Mucosa of rectum (tissue), 2 donors: ENCODE measurements around the gene TAS2R19.

Experiments used
- H3K27ac ChIP-seq, 2 donors: one replicate each; pipeline ENCODE4 v1.7.0; 2013; ENCODE audit warnings: inconsistent platforms in 2 of 2, low read depth in 2 of 2, low read length in 2 of 2
- H3K27me3 ChIP-seq, 2 donors: one replicate each; pipeline ENCODE4 v1.7.0; 2013; ENCODE audit warnings: low read length in 2 of 2; ENCODE audit not compliant: control insufficient read depth in 2 of 2, insufficient read depth in 2 of 2
- H3K36me3 ChIP-seq, 2 donors: one replicate each; pipeline ENCODE4 v1.7.0; 2013; ENCODE audit warnings: low read length in 2 of 2; ENCODE audit not compliant: control insufficient read depth in 2 of 2, insufficient read depth in 2 of 2
- H3K4me1 ChIP-seq, 2 donors: one replicate each; pipeline ENCODE4 v1.7.0; 2013; ENCODE audit warnings: low read length in 2 of 2, mild to moderate bottlenecking in 1 of 2; ENCODE audit not compliant: control insufficient read depth in 2 of 2, insufficient read depth in 2 of 2
- H3K4me3 ChIP-seq, 2 donors: one replicate each; pipeline ENCODE4 v1.7.0; 2013; ENCODE audit warnings: low read length in 2 of 2
- H3K9ac ChIP-seq, 2 donors: one replicate each; pipeline ENCODE4 v1.7.0; 2013; ENCODE audit warnings: low read length in 2 of 2, low read depth in 1 of 2, mild to moderate bottlenecking in 1 of 2
- H3K9me3 ChIP-seq, 2 donors: one replicate each; pipeline ENCODE4 v1.7.0; 2013; ENCODE audit warnings: low read length in 2 of 2; ENCODE audit not compliant: control insufficient read depth in 2 of 2
- donor health status: healthy.
- donor health status: Normal muscosa, but diverticular disease.

The TAS2R19 gene

DNA sequence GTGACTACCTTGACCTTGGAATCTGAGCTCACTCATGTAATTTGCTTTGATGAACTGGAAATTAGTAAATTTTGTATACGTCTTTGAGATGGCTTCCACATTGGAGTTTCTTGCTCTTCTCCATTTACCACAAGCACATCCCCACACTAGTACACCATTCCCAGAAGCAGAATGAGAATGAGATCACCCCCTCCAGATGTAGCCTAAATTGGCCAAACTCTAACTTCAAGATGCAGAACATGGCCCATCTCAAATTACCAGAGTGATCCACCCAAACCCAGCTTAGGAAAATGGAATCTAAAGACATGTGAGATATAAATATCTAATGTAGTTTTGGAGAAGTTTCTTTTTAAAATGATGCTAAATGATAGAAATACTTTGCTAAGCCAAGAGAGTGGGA lies 14.8 kb downstream of the TAS2R19 start:
- Histone ChIP-seq H3K36me3 (no peaks in the 10 kb centered on the region), H3K27ac (no peak overlapping the region), H3K4me1 (no peaks in the 10 kb centered on the region), H3K9me3 (no peaks in the 10 kb centered on the region), H3K9ac (no peak overlapping the region), H3K4me3 (no peak overlapping the region), H3K27me3 (no peaks in the 10 kb centered on the region)

DNA sequence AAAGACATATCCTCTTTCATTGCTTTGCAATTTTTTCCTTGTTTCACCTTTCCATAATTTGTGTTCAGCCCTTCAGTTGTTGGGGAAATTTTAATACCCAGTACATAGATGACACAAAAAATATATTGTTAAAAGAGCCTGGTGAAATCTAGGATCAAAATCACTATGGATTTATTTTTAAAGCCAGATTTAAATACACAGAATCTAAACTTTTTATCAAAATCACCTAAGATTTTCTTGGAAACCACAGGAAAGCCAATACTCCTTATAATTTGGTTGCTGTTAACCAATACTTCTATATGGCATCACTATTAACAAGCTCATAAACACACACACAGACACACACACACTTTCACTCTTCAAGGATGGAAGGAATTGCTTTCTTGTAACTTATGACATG lies 24.2 kb downstream of the TAS2R19 start, which contains the start of gene TAS2R20:
Gene TAS2R20 (minus strand): TSS at position 101 of the 400 bp plus-strand sequence. CDS start 429 bp downstream, outside the sequence.
- H3K9me3 ChIP-seq = no peaks in the 10 kb centered on the region
- peaks cover 0 to 7% of the 10 kb centered on the region in 2 donors for H3K36me3 ChIP-seq
- no peak within 1 kb of the TSS for H3K27ac ChIP-seq
- H3K4me3 ChIP-seq = no peak within 1 kb of the TSS
- no peak within 1 kb of the TSS for H3K9ac ChIP-seq
- H3K27me3 ChIP-seq = no peaks in the 10 kb centered on the region
- no peaks in the 10 kb centered on the region for H3K4me1 ChIP-seq

DNA sequence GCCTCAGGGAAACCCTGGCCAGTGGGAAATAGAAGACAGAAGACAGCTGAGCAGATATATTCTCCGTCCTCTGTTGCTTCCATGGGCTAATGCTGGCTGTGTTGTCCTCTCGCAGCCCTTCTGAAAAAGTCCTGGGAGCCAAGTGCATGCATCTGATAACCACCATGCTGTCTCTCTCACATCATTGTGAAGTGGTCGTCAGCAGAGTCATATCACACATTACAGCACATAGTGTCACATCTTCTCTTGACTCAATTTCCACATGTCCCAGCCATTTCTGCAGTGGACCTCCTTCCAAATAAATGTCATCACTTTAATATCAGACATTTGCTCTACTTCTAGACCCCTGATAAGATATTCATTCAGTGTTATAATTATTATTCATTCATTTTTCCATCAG lies 28.1 kb downstream of the TAS2R19 start:
- Histone ChIP-seq H3K27ac (no peak overlapping the region), H3K4me3 (no peak overlapping the region), H3K36me3 (peaks cover 0 to 7% of the 10 kb centered on the region in 2 donors), H3K27me3 (no peaks in the 10 kb centered on the region), H3K9ac (no peak overlapping the region), H3K4me1 (no peaks in the 10 kb centered on the region), H3K9me3 (no peaks in the 10 kb centered on the region)

DNA sequence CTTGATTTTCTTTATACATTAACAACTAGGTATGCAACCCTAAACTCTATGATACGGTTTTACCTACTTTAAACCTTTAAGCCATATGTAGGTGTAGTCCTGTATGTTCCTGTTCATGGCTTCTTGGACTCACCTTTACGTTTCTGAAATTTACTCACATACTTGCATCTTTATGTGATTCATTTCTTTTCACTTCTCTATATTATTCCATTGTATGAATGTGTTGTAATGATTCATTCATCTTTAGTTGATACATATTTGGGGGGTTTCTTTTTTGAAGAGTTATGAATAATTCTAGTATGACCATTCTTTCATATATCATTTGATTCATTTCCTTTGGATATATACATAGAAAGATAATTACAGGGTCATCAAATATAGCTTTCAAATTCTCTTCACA lies 33.3 kb downstream of the TAS2R19 start:
- no peak overlapping the region for H3K27ac ChIP-seq
- no peak overlapping the region for H3K4me3 ChIP-seq
- H3K9ac ChIP-seq = no peak overlapping the region
- H3K36me3 ChIP-seq = peaks cover 0 to 4% of the 10 kb centered on the region in 2 donors
- H3K9me3 ChIP-seq = no peaks in the 10 kb centered on the region
- no peaks in the 10 kb centered on the region for H3K4me1 ChIP-seq
- H3K27me3 ChIP-seq = no peaks in the 10 kb centered on the region

DNA sequence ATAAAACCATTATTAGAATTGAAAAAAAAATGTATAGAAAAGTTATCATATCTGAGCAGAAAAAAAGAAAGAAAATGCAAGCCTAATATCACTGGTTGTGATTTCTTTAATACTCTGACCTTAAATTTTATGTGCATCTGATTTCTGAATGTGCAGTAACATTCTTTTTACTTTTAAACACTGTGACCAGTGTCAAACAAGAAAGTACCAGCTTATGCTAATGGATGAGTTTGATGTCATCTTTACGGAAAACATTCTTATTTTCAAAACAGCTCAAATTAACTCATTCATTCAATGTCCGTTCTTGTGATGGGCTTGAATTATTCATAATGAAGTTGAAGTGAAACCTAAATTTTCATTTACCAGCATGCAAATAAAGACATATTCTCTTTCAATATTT lies 35.6 kb downstream of the TAS2R19 start, which contains the start of gene TAS2R50:
Gene TAS2R50 (minus strand): TSS at position 101 of the 400 bp plus-strand sequence. CDS start 52 bp downstream, at position 49.
- Histone ChIP-seq H3K4me3 (no peak within 1 kb of the TSS), H3K36me3 (no peaks in the 10 kb centered on the region), H3K27ac (no peak within 1 kb of the TSS), H3K9ac (no peak within 1 kb of the TSS), H3K9me3 (no peaks in the 10 kb centered on the region), H3K4me1 (no peaks in the 10 kb centered on the region), H3K27me3 (no peaks in the 10 kb centered on the region)

DNA sequence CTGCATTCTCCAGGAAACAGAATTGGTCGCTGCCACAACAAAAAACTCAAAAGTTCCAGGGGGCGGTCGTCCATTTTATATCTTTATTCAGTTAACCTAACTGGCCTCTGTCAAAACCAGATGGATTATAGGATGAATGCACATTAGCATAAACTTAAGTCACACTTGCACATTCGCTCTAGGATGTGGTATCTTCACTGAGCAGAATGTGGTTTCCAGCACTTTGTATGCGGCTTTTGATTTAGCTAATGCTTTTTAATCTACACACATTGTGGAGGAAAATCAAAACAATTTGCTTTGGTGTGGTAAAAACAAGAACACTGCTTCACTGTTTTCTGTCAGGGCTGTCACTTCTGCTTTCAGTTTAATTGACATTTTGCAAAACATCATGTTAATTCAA lies 40.2 kb downstream of the TAS2R19 start:
- H3K36me3 ChIP-seq = no peaks in the 10 kb centered on the region
- H3K4me1 ChIP-seq = no peaks in the 10 kb centered on the region
- H3K27me3 ChIP-seq = no peaks in the 10 kb centered on the region
- no peak overlapping the region for H3K4me3 ChIP-seq
- H3K9ac ChIP-seq = no peak overlapping the region
- H3K9me3 ChIP-seq = no peaks in the 10 kb centered on the region
- no peak overlapping the region for H3K27ac ChIP-seq

DNA sequence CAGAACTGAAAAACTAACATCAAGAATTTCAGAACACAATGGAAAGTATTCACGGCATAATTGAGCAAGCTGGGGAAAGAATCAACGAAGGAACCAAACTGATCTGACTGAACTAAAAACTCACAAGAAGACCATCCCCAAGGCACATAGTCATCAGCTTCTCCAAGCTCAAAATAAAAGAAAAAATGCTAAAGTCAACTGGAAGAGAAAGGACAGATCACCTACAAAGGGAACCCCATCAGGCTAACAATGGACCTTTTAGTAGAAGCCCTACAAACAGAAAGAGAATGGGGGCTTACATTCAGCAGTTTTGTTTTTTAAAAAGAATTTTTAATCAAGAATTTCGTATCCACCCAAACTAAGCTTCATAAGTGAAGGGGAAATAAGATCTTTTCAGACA lies 47.5 kb downstream of the TAS2R19 start:
- Histone ChIP-seq H3K4me3 (no peak overlapping the region), H3K36me3 (no peaks in the 10 kb centered on the region), H3K4me1 (no peaks in the 10 kb centered on the region), H3K9ac (no peak overlapping the region), H3K27me3 (no peaks in the 10 kb centered on the region), H3K9me3 (no peaks in the 10 kb centered on the region), H3K27ac (no peak overlapping the region)
